Mucosa of stomach (tissue), 1 donor: ENCODE measurements around the gene ZMIZ1.

ENCODE experiments used
- H3K27me3 ChIP-seq: one replicate; pipeline ENCODE4 v1.7.0; 2013; ENCODE audit warnings: mild to moderate bottlenecking, low read length; ENCODE audit not compliant: control insufficient read depth, insufficient read depth
- H3K36me3 ChIP-seq: one replicate; pipeline ENCODE4 v1.7.0; 2013; ENCODE audit warnings: low read length; ENCODE audit not compliant: control insufficient read depth, insufficient read depth
- H3K4me1 ChIP-seq: one replicate; pipeline ENCODE4 v1.7.0; 2013; ENCODE audit warnings: mild to moderate bottlenecking, low read length; ENCODE audit not compliant: control insufficient read depth, insufficient read depth
- H3K4me3 ChIP-seq: one replicate; pipeline ENCODE4 v1.7.0; 2013; ENCODE audit warnings: low read length
- H3K9ac ChIP-seq: one replicate; pipeline ENCODE4 v1.7.0; 2013; ENCODE audit warnings: mild to moderate bottlenecking, low read length, moderate library complexity
- H3K9me3 ChIP-seq: one replicate; pipeline ENCODE4 v1.7.0; 2013; ENCODE audit warnings: mild to moderate bottlenecking, low read length, moderate library complexity; ENCODE audit not compliant: control insufficient read depth
- donor health status: Pancreatic carcinoma.

Gene ZMIZ1

GRCh38 chr10:79207096-79207357 lies 138.3 kb downstream of the ZMIZ1 start:
- Histone ChIP-seq H3K36me3 (peaks cover 27% of the 10 kb centered on the region), H3K27me3 (no peaks in the 10 kb centered on the region), H3K9me3 (no peaks in the 10 kb centered on the region), H3K4me3 (no peak overlapping the region), H3K9ac (no peak overlapping the region), H3K4me1 (no peaks in the 10 kb centered on the region)

- H3K36me3 ChIP-seq, result peaks cover 26% of the 10 kb centered on the region
- no peaks in the 10 kb centered on the region for H3K27me3 ChIP-seq
- no peaks in the 10 kb centered on the region for H3K9me3 ChIP-seq
- no peak overlapping the region for H3K4me3 ChIP-seq
- no peak overlapping the region for H3K9ac ChIP-seq
- no peaks in the 10 kb centered on the region for H3K4me1 ChIP-seq
Observed at GRCh38 chr10:79207726-79208125, 139.0 kb downstream of the ZMIZ1 start.

- Histone ChIP-seq H3K36me3 (peaks cover 24% of the 10 kb centered on the region), H3K27me3 (no peaks in the 10 kb centered on the region), H3K9ac (no peak overlapping the region), H3K4me3 (no peak overlapping the region), H3K4me1 (no peaks in the 10 kb centered on the region), H3K9me3 (no peaks in the 10 kb centered on the region)
Observed at GRCh38 chr10:79208251-79208983, 139.7 kb downstream of the ZMIZ1 start.

- peaks cover 29% of the 10 kb centered on the region for H3K36me3 ChIP-seq
- no peaks in the 10 kb centered on the region for H3K9me3 ChIP-seq
- H3K4me1 ChIP-seq, result no peaks in the 10 kb centered on the region
- no peaks in the 10 kb centered on the region for H3K27me3 ChIP-seq
- no peak overlapping the region for H3K4me3 ChIP-seq
- H3K9ac ChIP-seq, result no peak overlapping the region
Observed at GRCh38 chr10:79209340-79209739, 140.6 kb downstream of the ZMIZ1 start.

GRCh38 chr10:79209831-79210230 lies 141.1 kb downstream of the ZMIZ1 start:
- no peaks in the 10 kb centered on the region for H3K4me1 ChIP-seq
- no peaks in the 10 kb centered on the region for H3K27me3 ChIP-seq
- no peak overlapping the region for H3K4me3 ChIP-seq
- no peaks in the 10 kb centered on the region for H3K9me3 ChIP-seq
- H3K36me3 ChIP-seq, result peaks cover 29% of the 10 kb centered on the region
- H3K9ac ChIP-seq, result no peak overlapping the region

- peaks cover 30% of the 10 kb centered on the region for H3K36me3 ChIP-seq
Observed at GRCh38 chr10:79210672-79211071, 141.9 kb downstream of the ZMIZ1 start.

GRCh38 chr10:79211616-79212015 lies 142.8 kb downstream of the ZMIZ1 start:
- Histone ChIP-seq H3K36me3 (peaks cover 39% of the 10 kb centered on the region), H3K27me3 (no peaks in the 10 kb centered on the region)

More at GRCh38 chr10:79210672-79211071, 141.9 kb downstream of the ZMIZ1 start:
- H3K9me3 ChIP-seq, result no peaks in the 10 kb centered on the region
- H3K9ac ChIP-seq, result no peak overlapping the region
- no peak overlapping the region for H3K4me3 ChIP-seq
- H3K4me1 ChIP-seq, result no peaks in the 10 kb centered on the region
- H3K27me3 ChIP-seq, result no peaks in the 10 kb centered on the region

GRCh38 chr10:79215531-79215930 lies 146.8 kb downstream of the ZMIZ1 start:
- Histone ChIP-seq H3K9me3 (no peaks in the 10 kb centered on the region), H3K27me3 (no peaks in the 10 kb centered on the region), H3K36me3 (peaks cover 38% of the 10 kb centered on the region), H3K4me3 (no peak overlapping the region), H3K4me1 (peaks cover 1% of the 10 kb centered on the region), H3K9ac (no peak overlapping the region)

More at GRCh38 chr10:79211616-79212015, 142.8 kb downstream of the ZMIZ1 start:
- Histone ChIP-seq H3K4me3 (no peak overlapping the region), H3K9me3 (no peaks in the 10 kb centered on the region), H3K4me1 (no peaks in the 10 kb centered on the region), H3K9ac (no peak overlapping the region)

GRCh38 chr10:79219322-79219957 lies 150.7 kb downstream of the ZMIZ1 start:
- Histone ChIP-seq H3K27me3 (no peaks in the 10 kb centered on the region), H3K4me1 (peaks cover 22% of the 10 kb centered on the region), H3K9me3 (no peaks in the 10 kb centered on the region), H3K36me3 (peaks cover 25% of the 10 kb centered on the region), H3K4me3 (no peak overlapping the region), H3K9ac (no peak overlapping the region)

- Histone ChIP-seq H3K4me3 (no peak overlapping the region), H3K27me3 (no peaks in the 10 kb centered on the region), H3K9me3 (no peaks in the 10 kb centered on the region), H3K36me3 (peaks cover 19% of the 10 kb centered on the region), H3K4me1 (peaks cover 22% of the 10 kb centered on the region), H3K9ac (no peak overlapping the region)
Observed at GRCh38 chr10:79220307-79220706, 151.5 kb downstream of the ZMIZ1 start.

- Histone ChIP-seq H3K27me3 (no peaks in the 10 kb centered on the region), H3K4me3 (no peak overlapping the region), H3K9ac (no peak overlapping the region), H3K9me3 (no peaks in the 10 kb centered on the region), H3K36me3 (peaks cover 12% of the 10 kb centered on the region), H3K4me1 (peaks cover 22% of the 10 kb centered on the region)
Observed at GRCh38 chr10:79221110-79222051, 152.6 kb downstream of the ZMIZ1 start.

GRCh38 chr10:79222186-79222585 lies 153.4 kb downstream of the ZMIZ1 start:
- H3K27me3 ChIP-seq, result no peaks in the 10 kb centered on the region
- H3K9ac ChIP-seq, result no peak overlapping the region
- peaks cover 22% of the 10 kb centered on the region for H3K4me1 ChIP-seq
- no peaks in the 10 kb centered on the region for H3K9me3 ChIP-seq
- peaks cover 9% of the 10 kb centered on the region for H3K36me3 ChIP-seq
- H3K4me3 ChIP-seq, result no peak overlapping the region
